Measurements from ENCODE around the gene RDM1.

RDM1 gene

DNA sequence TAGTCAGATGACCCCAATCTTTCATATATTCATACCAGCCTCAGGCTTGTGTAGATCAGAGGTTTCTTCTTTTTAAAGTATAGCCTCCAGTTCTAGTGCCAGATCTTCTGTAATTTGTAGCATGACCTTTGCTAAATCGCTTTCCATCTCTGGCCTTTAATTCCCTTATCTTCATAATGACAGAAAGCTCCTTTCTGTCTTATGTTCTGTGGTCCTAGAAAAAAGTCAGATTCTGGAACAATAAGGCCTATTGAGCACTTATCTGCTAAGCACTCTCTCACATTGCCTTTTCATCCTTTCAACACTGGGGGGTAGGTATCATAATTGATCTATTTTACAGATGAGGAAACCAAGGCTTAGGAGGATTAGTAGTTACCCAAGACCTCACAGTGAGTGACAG is 41.5 kb upstream of the RDM1 start:
- no peak overlapping the region for H3K4me3 ChIP-seq
- DNase-seq (ENCODE audit: low spot score) = no peak
- TF ChIP-seq, protein P1, sequence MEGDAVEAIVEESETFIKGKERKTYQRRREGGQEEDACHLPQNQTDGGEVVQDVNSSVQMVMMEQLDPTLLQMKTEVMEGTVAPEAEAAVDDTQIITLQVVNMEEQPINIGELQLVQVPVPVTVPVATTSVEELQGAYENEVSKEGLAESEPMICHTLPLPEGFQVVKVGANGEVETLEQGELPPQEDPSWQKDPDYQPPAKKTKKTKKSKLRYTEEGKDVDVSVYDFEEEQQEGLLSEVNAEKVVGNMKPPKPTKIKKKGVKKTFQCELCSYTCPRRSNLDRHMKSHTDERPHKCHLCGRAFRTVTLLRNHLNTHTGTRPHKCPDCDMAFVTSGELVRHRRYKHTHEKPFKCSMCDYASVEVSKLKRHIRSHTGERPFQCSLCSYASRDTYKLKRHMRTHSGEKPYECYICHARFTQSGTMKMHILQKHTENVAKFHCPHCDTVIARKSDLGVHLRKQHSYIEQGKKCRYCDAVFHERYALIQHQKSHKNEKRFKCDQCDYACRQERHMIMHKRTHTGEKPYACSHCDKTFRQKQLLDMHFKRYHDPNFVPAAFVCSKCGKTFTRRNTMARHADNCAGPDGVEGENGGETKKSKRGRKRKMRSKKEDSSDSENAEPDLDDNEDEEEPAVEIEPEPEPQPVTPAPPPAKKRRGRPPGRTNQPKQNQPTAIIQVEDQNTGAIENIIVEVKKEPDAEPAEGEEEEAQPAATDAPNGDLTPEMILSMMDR (IDR thresholded peaks at IDR 0.05) = no peak
- H3K27ac ChIP-seq = no peak overlapping the region

DNA sequence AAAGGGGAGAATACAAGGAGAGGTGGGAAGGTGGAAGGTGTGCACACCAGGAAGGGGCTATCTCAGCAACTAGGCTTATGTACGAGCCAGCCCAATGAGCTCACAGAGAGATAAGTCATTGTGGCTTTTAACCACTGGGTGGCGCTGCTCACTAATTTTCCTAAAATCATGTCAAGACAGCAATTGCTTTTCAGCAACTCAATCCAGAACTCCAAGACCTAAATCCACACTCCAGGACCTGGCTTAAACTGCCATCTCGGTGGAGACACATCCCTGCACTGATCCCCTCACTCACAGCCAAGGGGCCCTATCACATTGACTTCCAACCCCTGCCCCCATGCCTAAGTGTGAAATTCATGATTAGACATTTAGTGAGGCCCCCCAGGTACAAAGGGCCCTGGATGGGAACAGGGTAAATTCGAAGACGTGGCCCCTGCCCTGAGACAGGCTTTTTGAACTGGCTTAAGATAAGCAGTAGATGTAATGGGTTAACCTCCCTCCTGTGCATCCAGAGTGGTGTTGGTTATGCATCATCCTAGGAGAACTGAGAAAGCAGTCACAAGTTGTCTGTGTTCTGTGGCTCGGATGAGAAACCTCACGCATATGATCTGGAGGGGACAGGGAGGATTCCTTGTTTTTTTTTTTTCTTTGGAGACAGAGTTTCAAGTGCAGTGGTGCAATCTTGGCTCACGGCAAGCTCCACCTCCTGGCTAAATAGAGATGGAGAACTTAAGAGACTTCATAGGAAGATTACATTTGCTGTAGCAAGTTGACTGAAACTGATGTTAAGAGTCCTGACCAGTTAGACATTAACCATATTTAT is 39.2 kb upstream of the RDM1 start:
- no peak overlapping the region for H3K27ac ChIP-seq
- no peak for DNase-seq (ENCODE audit: low spot score)
- TF ChIP-seq, protein P1 (IDR thresholded peaks at IDR 0.05) = peak; percentile 44
- no peak overlapping the region for H3K4me3 ChIP-seq

- Histone ChIP-seq H3K27ac (no peak overlapping the region), H3K4me3 (no peak overlapping the region)
- no peak for DNase-seq (ENCODE audit: low spot score)
- TF ChIP-seq, protein P1 (IDR thresholded peaks at IDR 0.05) = no peak
Measured at GRCh38 chr17:35968520-35969054, 38.0 kb upstream of the RDM1 start.

- Histone ChIP-seq H3K27ac (no peak overlapping the region), H3K4me3 (no peak overlapping the region)
- DNase-seq (ENCODE audit: low spot score) = no peak
- TF ChIP-seq, protein P1 (IDR thresholded peaks at IDR 0.05) = no peak
Measured at GRCh38 chr17:35965272-35965671, 34.7 kb upstream of the RDM1 start.

GRCh38 chr17:35963663-35964062 is 33.1 kb upstream of the RDM1 start:
- DNase-seq (ENCODE audit: low spot score) = no peak
- Histone ChIP-seq H3K27ac (no peak overlapping the region), H3K4me3 (no peak overlapping the region)
- TF ChIP-seq, protein P1 (IDR thresholded peaks at IDR 0.05) = no peak

DNA sequence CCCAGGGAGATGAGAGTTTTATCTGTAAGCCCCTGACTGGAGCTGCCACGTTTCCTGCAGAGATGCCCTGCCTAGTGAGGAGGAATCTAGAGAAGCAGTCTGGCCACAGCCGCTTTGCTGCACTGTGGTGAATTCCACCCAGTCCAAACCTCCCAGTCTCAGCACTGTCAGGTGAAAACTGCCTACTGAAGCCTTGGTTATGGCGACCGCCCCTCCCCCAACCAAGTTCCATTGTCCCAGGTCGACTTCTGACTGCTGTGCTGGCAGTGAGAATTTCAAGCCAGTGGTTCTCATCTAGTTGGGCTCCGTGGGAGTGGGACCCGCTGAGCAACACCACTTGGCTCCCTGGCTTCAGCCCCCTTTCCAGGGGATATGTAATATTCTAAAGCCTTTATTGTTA is 23.1 kb upstream of the RDM1 start:
- no peak for DNase-seq (ENCODE audit: low spot score)
- Histone ChIP-seq H3K4me3 (no peak overlapping the region), H3K27ac (no peak overlapping the region)
- TF ChIP-seq, protein P1 (IDR thresholded peaks at IDR 0.05) = no peak

DNA sequence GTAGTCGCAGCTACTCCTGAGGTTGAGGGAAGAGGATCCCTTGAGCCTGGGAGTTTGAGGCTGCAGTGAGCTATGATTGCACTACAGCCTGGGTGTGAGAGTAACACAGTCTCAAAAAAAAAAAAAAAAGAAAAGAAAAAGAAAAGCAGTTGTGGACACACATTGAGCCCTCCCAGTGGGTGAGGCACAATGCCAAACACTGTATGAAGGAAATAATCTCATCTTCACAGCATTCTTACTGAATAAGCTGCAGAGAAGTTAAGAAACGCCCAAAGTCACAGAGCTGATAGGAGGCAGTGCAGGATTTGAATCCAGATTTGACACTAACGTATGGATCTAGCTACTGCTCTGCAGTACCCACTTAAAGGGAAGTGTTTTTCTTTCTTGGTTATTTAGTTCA is 18.8 kb upstream of the RDM1 start:
- no peak overlapping the region for H3K27ac ChIP-seq
- TF ChIP-seq, protein P1 (IDR thresholded peaks at IDR 0.05) = no peak

More for the DNA sequence above, 18.8 kb upstream of the RDM1 start:
- no peak for DNase-seq (ENCODE audit: low spot score)
- H3K4me3 ChIP-seq = no peak overlapping the region

Measured in coronary artery (tissue), 2 donors.